K562 (cell line): ENCODE data around the gene CCP110. TPM values are rescaled to one million over a fixed set of nuclear protein-coding genes. Genes with fewer than 3 reads are reported as not detected.
A peak's percentile ranks its signal among the peaks of the same experiment; 100 is the strongest.

Experiments used
- ADNP ChIP-seq: fragments of 200-800 bp; sonication (Bioruptor generic); IDR thresholded peaks from 2 replicates; pipeline ENCODE4 v1.6.1; 2016; ENCODE audit warnings: missing genetic modification characterization, missing compliant biosample characterization
- BCOR ChIP-seq: fragments of 450-650 bp; IDR thresholded peaks from 2 replicates; pipeline ENCODE4 v1.6.1; 2016
- CC2D1A ChIP-seq: fragments of 450-650 bp; IDR thresholded peaks from 2 replicates; pipeline ENCODE4 v1.6.1; 2017; ENCODE audit warnings: mild to moderate bottlenecking
- CCAR2 ChIP-seq: fragments of 200-400 bp; formaldehyde crosslinking; IDR thresholded peaks from 2 replicates; pipeline ENCODE4 v1.6.1; 2017; ENCODE audit warnings: mild to moderate bottlenecking, low read depth, low read length
- FOSL1 ChIP-seq: fragments of 200-800 bp; sonication (Bioruptor generic); conservative IDR thresholded peaks from 2 replicates; pipeline ENCODE4 v1.6.1; 2016; ENCODE audit warnings: missing genetic modification characterization, missing compliant biosample characterization
- JUND ChIP-seq, 2 experiments: IDR thresholded peaks; 2 replicates in 1 of 2; 3 replicates in 1 of 2; pipeline ENCODE4 v1.6.1; 2011; ENCODE audit warnings: borderline replicate concordance in 2 of 2, low read depth in 2 of 2, low read length in 2 of 2, improper control_type of control experiment in 1 of 2, missing biosample characterization in 1 of 2, missing genetic modification characterization in 1 of 2, missing genetic modification reagents in 1 of 2
- KLF1 ChIP-seq: fragments of 450-650 bp; IDR thresholded peaks from 2 replicates; pipeline ENCODE4 v1.6.1; 2016; ENCODE audit warnings: missing genetic modification characterization, missing compliant biosample characterization
- MECOM ChIP-seq: fragments of 250-450 bp; sonication (Bioruptor Pico); IDR thresholded peaks from 2 replicates; pipeline ENCODE4 v1.8.0; 2022; ENCODE audit warnings: inconsistent platforms
- NEUROD1 ChIP-seq: fragments of 150-350 bp; IDR thresholded peaks from 2 replicates; pipeline ENCODE4 v1.6.1; 2014; ENCODE audit warnings: borderline replicate concordance, low read length, low read depth; ENCODE audit not compliant: partially characterized antibody
- ZNF121 ChIP-seq: sonication (generic); formaldehyde crosslinking; conservative IDR thresholded peaks from 2 replicates; pipeline ENCODE4 v1.8.0; 2022; ENCODE audit warnings: missing genetic modification reagents
- ZNF143 ChIP-seq: sonication (generic); formaldehyde crosslinking; IDR thresholded peaks from 2 replicates; pipeline ENCODE4 v1.9.0; 2022; ENCODE audit warnings: mild to moderate bottlenecking, missing genetic modification reagents
- polyA plus RNA-seq, 8 experiments: library from polyadenylated mRNA; depleted of rRNA in 4 of 8; stranded (reverse) in 5 of 8; unstranded in 3 of 8; fragments of >200 nt; fragmentation: Nextera tagmentation in 2 of 8; fragmentation: Illumina TruSeq in 1 of 8; extraction: Ambion mirVana in 2 of 8; extraction: Trizol in 1 of 8; gene quantifications; 2 replicates each; pipeline versions ENCODE4 v1.2.1 to v1.2.3, GENCODE V29; 2011 to 2014; ENCODE audit warnings: inconsistent platforms in 1 of 8, missing spikeins in 1 of 8
- total RNA-seq, 7 experiments: library from RNA; depleted of rRNA in 6 of 7; stranded (reverse); fragments of >200 nt in 6 of 7; fragmentation: Illumina TruSeq in 2 of 7; extraction: Trizol in 2 of 7; gene quantifications; 2 replicates each; pipeline versions ENCODE4 v1.2.1 to v1.2.3, GENCODE V29; 2011 to 2021; ENCODE audit warnings: low replicate concordance in 1 of 7
- TF ChIP-seq, protein P1 (sequence below): fragments of 450-650 bp; IDR thresholded peaks from 2 replicates; pipeline ENCODE4 v1.6.1; 2017; ENCODE audit warnings: antibody characterized with exemption, mild to moderate bottlenecking

Gene CCP110
- total and polyA plus RNA-seq, 9 of the 15 experiments (the other 6 are each of a cell fraction or from before 2014, with no cell fraction given): 3.5 to 16.1 (median 12.1) TPM

DNA sequence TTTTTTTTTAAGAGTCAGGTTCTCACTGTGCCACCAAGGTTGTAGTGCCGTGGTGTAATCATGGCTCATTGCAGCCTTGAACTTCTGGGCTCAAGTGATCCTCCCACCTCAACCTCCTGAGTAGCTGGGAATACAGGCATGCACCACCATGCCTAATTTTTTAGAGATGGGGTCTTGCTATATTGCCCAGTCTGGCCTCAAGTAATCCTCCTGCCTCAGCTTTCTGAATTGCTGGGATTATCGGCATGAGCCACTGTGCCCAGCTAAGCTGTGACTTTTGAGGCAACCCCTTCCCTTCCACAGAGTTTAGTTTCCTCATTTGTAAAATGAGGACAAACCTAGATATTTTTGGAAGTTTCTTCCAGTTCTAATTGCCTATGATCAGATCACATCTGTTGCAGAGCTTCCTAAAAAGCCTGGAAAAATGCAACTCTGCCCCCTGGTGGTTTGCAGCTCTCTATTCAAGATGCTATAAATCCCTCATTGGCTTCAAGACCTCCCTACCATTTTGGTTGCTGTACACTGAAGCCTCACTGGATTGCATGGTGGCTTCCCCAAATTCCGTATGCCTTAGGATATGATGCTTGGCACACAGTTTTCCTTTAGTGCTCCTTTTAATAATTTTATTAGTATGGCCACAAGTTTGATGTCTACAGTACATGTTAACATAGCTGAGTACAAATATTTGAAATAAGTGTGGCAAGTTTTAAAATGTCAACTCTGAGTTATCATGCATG lies 21.2 kb upstream of the CCP110 start (continued):
- TF ChIP-seq, protein P1, sequence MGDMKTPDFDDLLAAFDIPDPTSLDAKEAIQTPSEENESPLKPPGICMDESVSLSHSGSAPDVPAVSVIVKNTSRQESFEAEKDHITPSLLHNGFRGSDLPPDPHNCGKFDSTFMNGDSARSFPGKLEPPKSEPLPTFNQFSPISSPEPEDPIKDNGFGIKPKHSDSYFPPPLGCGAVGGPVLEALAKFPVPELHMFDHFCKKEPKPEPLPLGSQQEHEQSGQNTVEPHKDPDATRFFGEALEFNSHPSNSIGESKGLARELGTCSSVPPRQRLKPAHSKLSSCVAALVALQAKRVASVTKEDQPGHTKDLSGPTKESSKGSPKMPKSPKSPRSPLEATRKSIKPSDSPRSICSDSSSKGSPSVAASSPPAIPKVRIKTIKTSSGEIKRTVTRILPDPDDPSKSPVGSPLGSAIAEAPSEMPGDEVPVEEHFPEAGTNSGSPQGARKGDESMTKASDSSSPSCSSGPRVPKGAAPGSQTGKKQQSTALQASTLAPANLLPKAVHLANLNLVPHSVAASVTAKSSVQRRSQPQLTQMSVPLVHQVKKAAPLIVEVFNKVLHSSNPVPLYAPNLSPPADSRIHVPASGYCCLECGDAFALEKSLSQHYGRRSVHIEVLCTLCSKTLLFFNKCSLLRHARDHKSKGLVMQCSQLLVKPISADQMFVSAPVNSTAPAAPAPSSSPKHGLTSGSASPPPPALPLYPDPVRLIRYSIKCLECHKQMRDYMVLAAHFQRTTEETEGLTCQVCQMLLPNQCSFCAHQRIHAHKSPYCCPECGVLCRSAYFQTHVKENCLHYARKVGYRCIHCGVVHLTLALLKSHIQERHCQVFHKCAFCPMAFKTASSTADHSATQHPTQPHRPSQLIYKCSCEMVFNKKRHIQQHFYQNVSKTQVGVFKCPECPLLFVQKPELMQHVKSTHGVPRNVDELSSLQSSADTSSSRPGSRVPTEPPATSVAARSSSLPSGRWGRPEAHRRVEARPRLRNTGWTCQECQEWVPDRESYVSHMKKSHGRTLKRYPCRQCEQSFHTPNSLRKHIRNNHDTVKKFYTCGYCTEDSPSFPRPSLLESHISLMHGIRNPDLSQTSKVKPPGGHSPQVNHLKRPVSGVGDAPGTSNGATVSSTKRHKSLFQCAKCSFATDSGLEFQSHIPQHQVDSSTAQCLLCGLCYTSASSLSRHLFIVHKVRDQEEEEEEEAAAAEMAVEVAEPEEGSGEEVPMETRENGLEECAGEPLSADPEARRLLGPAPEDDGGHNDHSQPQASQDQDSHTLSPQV: no peak
- TF ChIP-seq KLF1: no peak
- no peak for TF ChIP-seq CCAR2
- peak; percentile 34; the same call in 1 of the 2 replicates for TF ChIP-seq JUND (IDR thresholded peaks at IDR 0.05; ENCODE audit: borderline replicate concordance, low read depth, low read length)
- TF ChIP-seq JUND (tag; IDR thresholded peaks at IDR 0.05; ENCODE audit: borderline replicate concordance, low read depth, low read length): no peak
- TF ChIP-seq ADNP (tag): peak; percentile 40; the same call in 1 of the 2 replicates
- TF ChIP-seq BCOR: peak; percentile 86
- peak; percentile 100 for TF ChIP-seq ZNF121 (CRISPR knock-in tag)
- no peak for TF ChIP-seq NEUROD1
- TF ChIP-seq MECOM (CRISPR knock-in tag): no peak
- no peak for TF ChIP-seq FOSL1 (tag)
- 0 out of 2 replicates have a peak, but pooled peaks have one; percentile 61 for TF ChIP-seq CC2D1A
- TF ChIP-seq ZNF143 (CRISPR knock-in tag): no peak
